Daoy (cell line): Measurements from ENCODE around the gene BORCS8. TPM values are rescaled to one million over a fixed set of nuclear protein-coding genes. Genes with fewer than 3 reads are reported as not detected.
"Not testable (repeated sequence)": the region's sequence is repeated elsewhere in the genome, so short reads cannot be mapped to it uniquely, and the experiment has no call there.

Experiments
- DNase-seq: peaks from one replicate; pipeline ENCODE4 v3.0.0-alpha.2; 2015; ENCODE audit warnings: low read depth
- total RNA-seq: library from RNA; depleted of rRNA; stranded (reverse); fragments of >200 nt; shearing (Covaris generic); gene quantifications from 2 replicates; pipeline ENCODE4 v1.2.3, GENCODE V29; 2014

BORCS8 gene
- total RNA-seq, 1 experiment from 2014 or later, result 18.7 TPM

DNA sequence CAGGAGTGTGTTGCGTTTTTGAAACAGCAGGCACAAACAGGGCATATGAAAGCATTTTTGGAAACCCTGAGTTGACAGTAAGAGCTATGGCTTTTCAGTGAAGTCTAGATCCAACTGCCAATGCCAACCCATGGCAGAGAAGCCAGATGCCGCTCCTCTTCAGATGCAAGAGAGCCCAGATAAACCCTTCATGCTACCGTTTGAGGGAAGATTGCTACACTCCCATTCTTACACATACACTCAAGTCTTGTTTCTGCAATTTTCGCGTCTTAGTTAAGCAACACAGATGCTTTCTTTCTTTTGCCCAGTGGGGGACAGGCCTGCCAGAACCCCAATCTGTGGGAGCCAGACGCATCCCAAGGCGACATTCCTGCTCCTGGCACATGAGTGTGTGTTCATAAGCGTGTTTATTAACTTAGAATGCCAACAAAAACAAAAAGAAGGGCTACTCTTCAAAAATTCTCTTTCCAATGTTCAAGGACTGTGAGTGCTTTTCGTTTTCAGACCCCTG lies 10.4 kb downstream of the BORCS8 start:
- DNase-seq, result no peak

DNA sequence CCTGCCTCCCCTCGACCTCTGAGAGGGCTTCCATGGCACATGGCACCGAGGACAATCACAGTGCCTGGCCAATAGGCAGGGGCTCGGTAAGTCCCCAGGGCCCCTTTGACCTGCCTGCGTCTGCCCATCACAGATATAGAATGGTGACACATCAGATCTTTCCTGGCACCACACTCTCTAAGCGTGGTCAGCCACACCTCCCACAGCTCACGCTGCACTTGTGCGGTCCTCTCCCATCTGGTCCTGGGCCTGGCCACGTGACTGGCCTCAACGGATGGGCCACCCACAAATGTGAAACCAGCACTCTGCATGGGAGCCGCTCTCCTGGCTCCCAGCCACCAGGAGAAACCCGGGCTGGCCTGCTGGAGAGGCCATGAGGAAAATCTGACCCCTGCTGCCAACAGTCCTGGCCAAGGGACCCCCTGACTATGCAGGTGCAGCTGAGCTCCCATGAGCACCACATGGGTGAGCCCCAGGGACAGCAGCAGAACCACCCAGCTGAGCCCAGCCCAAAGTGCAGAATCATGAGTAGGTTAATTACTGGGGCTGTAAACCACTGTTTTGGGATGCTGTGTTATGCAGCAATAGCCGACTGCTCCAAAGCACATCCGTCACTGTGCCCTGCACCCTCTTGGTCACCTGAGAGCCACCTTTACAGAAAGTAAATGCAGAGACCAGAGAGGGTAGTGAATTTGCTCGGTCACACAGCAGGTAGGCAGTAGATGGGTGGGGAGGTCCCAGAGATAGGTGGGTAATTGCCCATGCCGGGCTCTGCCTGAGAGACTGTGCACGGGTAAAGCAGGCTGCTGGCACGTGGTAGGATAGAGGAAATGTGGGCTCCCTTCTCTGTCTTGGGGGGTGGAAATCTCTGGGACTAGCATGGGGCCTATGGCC lies 12.2 kb downstream of the BORCS8 start:
- peak; percentile 52 for DNase-seq

DNA sequence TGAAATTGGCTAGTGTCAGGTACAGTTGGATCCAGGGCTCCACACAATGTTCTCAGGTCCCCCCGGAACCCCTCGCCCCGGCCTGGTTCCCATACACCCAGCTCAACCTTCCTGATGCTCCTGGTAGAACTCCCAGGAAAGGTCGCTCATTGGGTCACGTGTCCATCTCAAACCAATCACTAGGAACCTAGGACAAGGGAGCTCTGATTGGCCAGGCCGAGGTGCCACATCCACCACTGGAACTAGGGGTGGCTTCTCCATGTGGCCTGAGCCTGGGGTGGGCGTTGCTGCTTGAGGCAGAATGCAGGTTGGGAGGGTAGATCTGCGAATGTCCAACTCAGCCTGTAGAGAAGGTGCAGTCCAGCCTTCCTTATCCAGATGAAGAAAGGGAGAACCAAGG lies 15.0 kb downstream of the BORCS8 start:
- DNase-seq, result peak; percentile 27

DNA sequence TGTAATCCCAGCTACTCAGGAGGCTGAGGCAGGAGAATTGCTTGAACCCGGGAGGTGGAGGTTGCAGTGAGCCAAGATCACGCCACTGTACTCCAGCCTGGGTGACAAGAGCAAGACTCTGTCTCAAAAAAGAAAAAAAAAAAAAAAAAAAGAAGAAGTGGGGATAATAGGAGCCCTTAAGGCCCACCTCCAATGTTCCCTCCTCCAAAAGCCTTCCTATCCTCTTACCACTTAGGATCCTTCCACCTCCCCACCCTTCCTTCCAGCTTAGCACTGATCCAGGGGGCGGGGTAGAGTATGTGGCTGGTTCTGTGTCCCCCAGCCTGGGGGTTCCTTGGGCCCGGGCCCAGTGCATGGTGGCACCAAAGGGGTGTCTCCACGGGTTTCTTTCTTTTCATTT lies 18.7 kb downstream of the BORCS8 start:
- not testable (repeated sequence) for DNase-seq

DNA sequence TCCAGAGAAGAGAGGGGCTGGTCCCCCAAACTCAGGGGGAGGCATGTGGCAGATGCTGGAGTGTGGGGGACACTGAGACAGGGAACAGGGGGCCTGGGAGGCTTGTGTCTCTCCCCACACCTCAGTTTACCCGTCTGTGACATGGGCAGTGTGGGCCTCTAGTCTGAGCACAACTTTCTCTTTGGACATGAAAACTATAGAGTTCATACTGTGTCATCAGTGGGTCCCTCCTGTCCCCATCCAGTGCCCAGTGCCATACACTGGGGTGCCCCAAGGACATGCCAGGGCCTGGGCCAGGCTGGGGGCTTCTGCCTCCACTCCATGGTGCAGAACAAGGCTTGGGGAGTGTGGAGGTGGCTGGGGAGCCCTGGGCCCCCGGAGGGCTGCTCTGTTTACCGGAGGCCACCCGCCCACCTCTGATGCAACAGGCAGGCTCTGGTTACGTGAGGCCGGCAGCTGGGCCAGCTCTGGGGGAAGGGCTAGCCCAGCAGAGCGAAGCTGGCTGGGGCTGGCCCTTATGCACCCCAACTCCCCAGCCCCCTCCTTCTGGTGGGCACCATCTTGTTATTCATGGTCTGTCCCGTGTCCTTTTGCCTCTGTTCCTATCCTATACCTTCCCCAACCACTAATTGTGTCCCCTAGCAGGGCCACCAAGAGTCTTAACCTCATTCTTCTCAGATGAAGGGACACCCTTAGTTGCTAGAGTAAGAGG lies 20.0 kb downstream of the BORCS8 start:
- DNase-seq, result peak; percentile 23

DNA sequence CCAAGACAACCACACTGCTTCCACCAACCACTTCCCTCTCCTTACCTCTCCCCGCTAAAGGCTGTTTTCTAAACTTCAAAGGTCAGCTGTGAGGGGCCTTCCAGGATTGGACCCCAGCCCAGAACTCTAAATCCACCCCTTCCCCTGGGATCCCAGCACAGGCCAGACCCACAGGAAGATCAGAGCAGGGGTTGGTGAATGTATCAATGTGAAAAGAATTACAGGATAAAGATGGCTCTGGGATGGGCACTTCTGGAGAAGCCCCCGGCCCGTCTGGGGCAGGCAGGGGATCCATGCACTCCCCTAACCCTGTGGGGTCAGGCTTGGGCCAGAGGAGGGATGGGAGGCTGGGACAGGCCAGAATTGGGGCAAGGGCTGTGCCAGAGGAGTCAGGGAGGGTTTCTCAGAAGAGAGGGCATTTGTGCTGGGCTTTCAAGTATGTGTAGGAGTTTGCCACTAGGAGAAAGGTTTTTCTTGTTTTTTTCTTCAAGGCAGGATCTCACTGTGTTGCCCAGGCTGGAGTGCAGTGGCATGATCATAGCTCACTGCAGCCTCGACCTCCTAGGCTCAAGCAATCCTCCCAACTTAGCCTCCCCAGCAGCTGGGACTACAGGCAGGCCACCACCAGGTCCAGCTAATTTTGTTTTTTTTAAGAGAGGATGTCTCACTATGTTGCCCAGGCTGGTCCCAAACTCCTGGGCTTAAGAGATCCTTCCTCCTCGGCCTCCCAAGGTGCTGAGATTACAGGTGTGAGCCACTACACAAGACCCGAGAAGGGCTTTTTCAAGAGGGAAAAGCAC lies 20.9 kb downstream of the BORCS8 start:
- no peak for DNase-seq

DNA sequence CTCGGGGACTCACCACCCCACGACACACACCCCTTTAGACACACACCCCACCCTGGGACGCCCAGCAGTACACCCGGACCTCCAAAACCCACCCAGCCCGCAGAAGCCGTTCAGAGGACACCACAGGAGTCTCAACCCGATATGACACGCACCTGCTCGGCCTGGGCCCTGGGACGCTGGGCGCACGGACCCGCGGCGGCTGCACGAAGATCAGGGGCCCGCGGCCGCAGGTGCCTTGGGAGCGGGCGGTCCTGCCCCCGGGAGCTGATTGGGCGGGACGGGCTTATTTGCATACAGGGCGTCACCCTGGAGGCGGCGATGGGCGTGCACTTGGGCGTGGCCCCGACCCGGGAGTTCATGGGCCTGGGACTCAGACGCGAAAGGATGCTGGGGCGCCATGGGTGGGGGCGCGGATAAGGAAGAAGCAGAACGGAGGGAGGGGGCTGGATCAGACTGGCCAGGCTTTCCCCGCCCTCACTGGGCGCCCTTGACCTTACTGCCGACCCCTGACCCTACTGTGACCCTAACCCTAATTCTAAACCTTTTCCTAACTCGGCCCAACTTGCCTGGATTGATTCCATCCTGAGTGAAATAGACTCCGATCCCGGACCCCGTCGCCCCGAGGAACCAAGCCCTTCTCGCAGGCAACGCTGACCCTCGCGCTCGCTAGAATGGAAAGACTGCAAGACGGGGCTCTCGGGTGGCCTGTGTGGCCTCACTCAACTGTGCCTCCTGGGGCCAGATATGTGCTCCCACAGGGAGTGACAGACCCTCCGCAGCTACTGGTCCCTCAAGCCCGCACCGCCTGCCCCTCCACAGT lies 21.7 kb downstream of the BORCS8 start, which contains the start of gene MEF2B:
TSS of gene MEF2B (minus strand) at position 211 of the 820 bp plus-strand sequence. CDS start 19,528 bp downstream, outside the sequence.
- DNase-seq, result peak; percentile 86

DNA sequence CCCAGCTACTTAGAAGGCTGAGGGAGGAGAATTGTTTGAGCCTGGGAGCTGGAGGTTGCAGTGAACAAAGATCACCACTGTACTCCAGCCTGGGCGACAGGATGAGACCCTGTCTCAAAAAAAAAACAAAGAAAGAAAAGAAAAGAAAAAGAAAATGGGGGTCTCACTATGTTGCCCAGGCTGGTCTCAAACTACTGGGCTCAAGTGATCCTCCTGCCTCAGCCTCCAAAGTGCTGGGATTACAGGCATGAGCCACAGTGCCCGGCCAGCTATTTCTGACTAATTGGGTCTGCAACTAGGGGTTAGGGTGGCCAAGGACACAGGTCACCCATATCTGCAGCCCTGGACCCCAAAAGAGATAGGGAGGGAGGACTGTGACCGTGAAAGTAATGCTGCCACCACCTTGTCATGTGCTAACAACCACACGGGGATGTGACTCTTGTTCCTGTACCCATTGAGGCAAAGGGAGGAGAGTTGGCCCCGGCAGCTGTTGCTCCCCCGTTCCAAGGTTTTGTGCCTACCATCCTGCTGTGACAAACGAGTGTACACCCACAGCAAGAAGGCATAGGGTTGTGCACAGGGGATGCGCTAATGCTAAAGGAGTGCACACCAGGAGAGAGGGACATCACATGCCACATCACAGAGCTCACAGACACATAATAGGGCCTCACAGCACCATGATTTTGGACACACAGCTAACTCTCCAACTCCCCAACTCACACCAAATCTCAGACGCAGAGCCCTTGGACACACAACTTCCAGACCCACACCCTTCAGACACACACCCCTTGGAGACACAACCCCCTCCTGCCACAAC lies 22.5 kb downstream of the BORCS8 start:
- no peak for DNase-seq

DNA sequence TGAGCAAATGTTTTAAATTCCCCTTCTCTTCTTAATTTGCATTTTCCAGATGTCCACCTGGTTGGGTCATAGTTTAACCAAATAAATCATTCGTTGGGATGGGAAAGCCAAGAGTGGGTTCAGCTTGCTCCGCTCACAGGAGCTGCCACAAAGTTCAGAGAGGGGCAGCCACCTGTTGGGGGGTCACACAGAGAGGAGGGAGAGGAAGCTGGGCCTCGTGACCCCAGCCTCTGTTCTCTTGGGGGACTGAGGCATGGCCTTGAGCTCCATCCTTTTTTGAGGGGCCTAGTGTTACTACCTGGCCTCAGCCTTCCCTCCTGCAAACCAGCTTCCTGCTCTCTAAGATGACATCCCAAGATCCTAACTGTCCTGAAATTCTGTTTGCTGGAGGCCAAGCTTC lies 24.3 kb downstream of the BORCS8 start:
- no peak for DNase-seq

DNA sequence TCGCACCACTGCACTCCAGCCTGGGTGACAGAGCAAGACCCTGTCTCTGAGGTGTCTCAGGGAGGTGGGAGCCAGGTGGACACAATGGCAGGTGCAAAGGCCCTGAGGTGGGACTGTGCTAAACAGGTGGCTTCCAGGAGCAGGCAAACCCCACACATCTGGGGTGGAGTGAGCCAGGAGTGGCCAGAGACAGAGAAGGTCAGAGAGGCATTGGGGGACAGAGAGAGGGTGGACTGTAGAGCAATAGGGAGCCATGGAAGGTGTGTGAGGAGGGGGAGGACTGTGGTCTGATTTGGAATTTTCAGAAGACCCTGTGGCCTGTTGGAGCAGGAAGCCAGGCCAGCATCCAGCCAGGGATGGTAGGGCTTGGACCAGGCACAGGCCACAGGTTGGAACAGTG lies 26.6 kb downstream of the BORCS8 start:
- no peak for DNase-seq

DNA sequence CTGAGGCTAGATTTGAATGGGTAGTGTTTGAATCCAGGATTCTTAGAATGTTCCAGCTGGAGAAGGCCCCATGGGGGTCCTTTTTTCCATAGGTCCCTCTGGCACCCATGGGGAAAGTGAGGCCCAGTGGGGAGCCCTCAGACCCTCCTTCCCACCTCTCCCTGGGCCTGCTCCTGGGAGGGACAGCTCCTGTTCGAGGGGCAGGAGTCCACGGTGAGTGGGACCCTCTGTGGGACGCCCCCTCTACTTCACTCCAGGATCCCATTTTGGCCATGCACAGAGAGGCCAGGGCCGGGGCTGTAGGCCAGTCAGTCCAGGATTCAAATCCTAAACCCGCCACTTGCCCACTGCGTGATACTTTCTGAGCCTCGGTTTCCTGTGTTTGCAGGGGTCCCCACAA lies 29.5 kb downstream of the BORCS8 start:
- DNase-seq, result no peak

DNA sequence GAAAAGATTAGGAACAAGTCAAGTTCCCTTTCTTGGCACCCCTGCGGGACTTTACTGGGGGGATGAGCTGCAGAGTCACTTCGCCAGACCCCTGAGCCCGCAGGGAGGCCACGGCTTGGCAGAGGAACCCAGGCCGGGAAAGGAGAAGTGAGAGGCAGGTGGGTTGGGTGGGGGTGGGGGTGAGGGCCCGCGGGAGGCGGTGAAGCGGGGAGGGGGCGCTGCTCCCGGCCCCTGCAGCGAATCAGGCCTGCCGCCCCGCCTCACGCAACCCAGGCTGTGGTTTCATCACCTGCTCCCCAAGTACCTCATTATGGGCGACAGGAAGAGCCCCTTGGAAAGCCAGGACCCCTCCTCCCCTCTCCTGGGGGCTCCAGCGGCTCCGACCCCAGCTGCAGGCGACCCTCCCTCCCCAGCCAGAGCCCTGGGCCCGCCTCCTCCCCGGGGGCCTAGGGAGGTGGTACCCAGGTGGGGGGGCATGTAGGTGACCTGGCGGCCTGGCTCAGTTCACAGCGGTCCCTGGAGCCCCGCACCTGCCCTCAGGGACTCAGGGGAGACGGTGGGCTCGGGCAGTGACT lies 31.4 kb downstream of the BORCS8 start:
- DNase-seq, result no peak

DNA sequence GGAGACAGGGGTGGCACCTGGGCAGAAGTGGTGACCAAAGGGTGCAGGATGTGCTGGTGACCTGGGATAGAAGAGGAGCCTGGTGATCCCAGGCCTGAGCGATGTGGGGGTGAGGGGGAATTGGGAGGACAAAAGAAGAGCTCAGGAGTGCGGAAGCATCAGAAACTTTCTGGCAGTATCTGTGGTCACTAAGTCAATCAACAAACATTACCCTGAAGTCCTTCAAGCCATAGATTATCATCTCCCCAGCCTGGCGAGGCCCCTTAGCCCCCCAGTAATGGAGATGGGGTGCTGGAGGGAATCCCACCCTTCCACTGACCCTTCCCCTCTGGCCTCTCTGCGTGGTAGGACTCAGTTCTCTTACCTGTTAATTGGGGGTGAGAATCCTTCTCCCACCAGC lies 32.4 kb downstream of the BORCS8 start:
- DNase-seq, result no peak

DNA sequence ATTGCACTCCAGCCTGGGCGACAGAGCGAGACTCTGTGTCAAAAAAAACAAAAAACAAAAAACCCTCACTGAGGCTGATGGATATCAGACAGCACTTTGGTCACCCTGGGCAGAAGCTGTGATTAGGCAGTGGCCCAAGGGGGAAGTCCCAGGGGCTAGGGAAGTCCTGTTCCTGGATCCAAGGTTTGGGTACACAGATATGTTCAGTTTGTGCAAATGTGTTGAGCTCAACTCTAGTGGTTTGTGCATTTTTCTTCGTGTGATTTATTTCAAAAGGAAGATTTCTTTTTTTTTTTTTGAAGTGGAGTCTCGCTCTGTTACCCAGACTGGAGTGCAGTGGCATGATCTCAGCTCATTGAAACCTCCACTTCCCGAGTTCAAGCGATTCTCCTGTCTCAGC lies 34.1 kb downstream of the BORCS8 start:
- DNase-seq, result no peak

DNA sequence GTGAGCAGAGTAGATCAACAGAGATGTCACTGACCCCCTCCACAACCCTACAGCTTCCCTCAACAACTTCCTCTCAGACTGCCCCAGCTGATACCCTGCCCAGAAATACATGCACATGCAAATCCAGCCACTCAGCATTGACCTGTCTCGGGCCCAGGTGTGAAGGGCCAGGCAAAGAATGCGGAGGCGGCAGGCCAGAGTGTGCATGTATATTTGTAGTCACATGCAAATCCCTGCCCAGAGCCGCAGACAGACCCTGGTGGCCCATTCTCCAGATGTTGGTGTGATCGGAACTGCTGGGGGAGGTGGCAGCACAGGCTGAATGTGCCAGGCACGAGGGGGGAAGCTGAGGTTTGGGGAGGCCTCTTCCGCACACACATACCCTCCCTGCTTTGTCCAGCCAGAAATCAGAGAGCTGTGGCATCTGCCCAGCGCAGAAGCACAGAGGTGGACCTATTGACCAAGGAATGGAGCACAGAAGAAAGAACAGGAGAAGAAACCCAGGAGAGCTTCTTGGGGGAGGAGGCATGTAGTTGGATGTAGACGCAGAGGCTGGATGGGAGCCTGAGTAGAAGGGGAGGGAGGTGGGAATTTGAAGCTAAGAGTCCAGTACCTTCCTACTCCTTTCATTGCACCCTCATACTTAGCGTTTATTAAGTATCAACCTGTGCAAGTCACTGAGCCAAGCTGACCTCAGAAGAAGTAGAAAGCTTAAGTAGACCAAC lies 36.3 kb downstream of the BORCS8 start:
- DNase-seq, result no peak

DNA sequence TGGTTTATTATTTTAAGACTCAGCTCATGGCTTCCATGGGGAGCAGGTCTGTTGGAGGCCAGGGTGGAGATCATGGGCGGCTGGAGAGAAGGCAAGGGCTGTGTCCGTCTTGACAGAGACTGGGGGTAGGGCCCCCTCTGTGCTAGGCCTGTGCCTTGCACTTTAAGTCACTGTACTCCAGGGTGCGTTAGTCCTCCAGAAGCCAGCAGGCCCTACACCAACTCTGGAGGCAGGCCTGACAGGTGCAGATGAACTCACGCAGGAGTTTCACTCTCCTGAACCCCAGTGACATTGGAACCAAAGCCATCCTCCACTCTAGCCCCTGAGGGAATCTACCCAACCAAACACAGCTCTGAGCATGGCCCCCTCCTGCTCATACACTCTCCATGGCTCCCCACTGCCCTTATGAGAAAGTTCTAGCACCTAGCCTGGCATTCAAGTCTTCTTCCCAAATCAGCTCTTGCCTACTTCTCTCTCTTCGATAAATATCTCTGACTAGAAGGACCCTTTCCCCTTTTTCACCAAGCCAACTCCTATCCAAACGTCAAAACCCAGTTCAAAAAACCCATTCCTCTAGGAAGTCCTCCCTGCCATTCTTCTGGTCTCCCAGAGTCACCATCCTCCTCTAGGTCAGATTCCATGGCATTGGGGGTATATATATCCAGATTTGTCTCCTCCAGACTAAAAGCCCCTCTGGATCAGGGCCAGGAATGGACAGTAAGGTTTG lies 37.0 kb downstream of the BORCS8 start:
- DNase-seq, result no peak

DNA sequence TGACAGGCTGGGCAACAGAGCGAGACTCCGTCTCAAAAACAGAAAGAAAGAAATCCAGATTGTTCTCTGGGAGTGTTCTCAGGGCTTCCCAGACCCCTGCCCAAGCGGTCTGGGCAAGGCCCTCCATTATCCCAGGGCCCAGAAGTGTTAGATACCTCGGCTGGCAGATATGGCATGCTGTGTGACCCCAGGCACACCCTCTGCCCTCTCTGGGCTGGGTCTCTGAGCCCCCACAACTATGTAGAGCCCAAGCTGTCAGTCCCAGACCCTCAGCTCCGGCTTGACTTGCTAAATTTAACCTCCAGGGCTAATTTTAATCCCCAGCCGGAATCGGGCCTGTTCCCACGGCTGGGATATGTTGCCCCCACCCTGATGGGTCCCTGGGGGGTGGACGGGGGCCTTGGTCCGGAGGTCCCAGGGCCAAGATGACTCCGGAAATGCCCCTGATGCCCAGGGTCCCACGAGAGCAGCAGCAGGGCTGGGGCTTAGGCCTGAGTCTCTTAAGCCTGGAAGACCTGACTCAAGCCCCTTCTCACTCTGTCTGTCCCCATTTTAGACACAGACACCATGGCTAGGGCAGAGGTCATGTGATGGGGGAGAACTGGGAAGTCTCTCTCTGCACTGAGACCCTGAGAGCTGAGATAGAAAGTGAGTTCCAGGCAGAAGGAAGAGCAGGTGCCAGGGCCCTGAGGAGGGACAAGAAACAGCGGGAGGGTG lies 39.1 kb downstream of the BORCS8 start:
- DNase-seq, result no peak

DNA sequence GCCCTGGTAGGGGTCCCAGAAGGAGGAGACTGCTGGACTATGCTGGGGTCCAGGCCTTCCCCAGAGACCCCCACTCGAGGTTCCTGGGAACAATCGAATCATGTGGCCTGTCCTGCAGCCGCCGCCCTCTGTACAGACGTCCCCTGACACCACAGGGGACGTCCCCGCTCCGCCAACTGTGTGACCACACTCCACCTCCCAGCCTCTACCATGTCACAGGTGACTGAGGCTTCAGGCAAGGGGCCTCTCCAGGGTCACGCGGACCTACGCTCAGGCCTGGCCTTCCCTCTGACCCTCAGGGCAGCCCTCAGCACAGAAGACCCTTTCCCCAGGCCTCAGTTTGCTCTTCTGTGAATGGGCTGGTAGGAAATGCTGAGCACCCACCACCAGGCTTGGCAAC lies 40.5 kb downstream of the BORCS8 start:
- no peak for DNase-seq
